A673 (cell line): ENCODE measurements around the gene TENM3. TPM values are rescaled to one million over a fixed set of nuclear protein-coding genes. Genes with fewer than 3 reads are reported as not detected.

ENCODE experiments used
- BruUV-seq: library from RNA; stranded (reverse); fragments of 400-500 nt; replicated peaks from 2 replicates; lab custom pipeline; 2021; lab: Mats Ljungman, UMichigan
- CTCF ChIA-PET: fragments of 300-600 bp; sonication (Branson Sonifier 250); formaldehyde crosslinking; loops from one replicate; lab custom pipeline; 2022; ENCODE audit warnings: antibody characterized with exemption; lab: Charles Lee
- POLR2A ChIA-PET: fragments of 300-600 bp; sonication (Branson Sonifier 250); formaldehyde crosslinking; loops from one replicate; lab custom pipeline; 2022; ENCODE audit warnings: antibody characterized with exemption; ENCODE audit not compliant: low non-redundant PET; lab: Charles Lee
- DNase-seq: peaks from one replicate; pipeline ENCODE4 v3.0.0-alpha.2; 2015; ENCODE audit warnings: low spot score
- H3K27ac ChIP-seq: fragments of 200-600 bp; sonication (generic); 2 replicates; pipeline ENCODE4 v1.5.1; 2016; ENCODE audit warnings: mixed run types, low read depth, mild to moderate bottlenecking, mixed read lengths, antibody characterized with exemption, low read length; ENCODE audit not compliant: poor library complexity, severe bottlenecking
- H3K27me3 ChIP-seq: fragments of 200-600 bp; sonication (generic); replicated peaks from 2 replicates; pipeline ENCODE4 v1.6.1; 2017; ENCODE audit warnings: mixed run types, low read depth, mild to moderate bottlenecking, mixed read lengths, antibody characterized with exemption, low read length; ENCODE audit not compliant: insufficient read depth, poor library complexity
- H3K36me3 ChIP-seq: fragments of 200-600 bp; sonication (generic); 2 replicates; pipeline ENCODE4 v1.6.1; 2016; ENCODE audit warnings: mixed run types, mild to moderate bottlenecking, mixed read lengths, antibody characterized with exemption, low read length; ENCODE audit not compliant: insufficient read depth, poor library complexity, severe bottlenecking
- H3K4me1 ChIP-seq: fragments of 200-600 bp; sonication (generic); 2 replicates; pipeline ENCODE4 v1.6.1; 2017; ENCODE audit warnings: mixed run types, mild to moderate bottlenecking, mixed read lengths, antibody characterized with exemption, low read length; ENCODE audit not compliant: insufficient read depth, poor library complexity, severe bottlenecking
- H3K4me3 ChIP-seq: fragments of 200-600 bp; sonication (generic); 2 replicates; pipeline ENCODE4 v1.5.1; 2016; ENCODE audit warnings: low read depth, mixed run types, mild to moderate bottlenecking, mixed read lengths, low read length; ENCODE audit not compliant: poor library complexity, severe bottlenecking
- H3K9me3 ChIP-seq: fragments of 200-600 bp; sonication (generic); 2 replicates; pipeline ENCODE4 v1.6.1; 2016; ENCODE audit warnings: mixed run types, low read depth, mild to moderate bottlenecking, mixed read lengths, antibody characterized with exemption, low read length; ENCODE audit not compliant: poor library complexity, severe bottlenecking
- EZH2 ChIP-seq: fragments of 200-600 bp; sonication (generic); IDR thresholded peaks from 2 replicates; pipeline ENCODE4 v1.6.1; 2017; ENCODE audit warnings: borderline replicate concordance, low read depth, mild to moderate bottlenecking, mixed read lengths, antibody characterized with exemption, low read length; ENCODE audit not compliant: poor library complexity, severe bottlenecking
- intact Hi-C: fragments of 100-400 bp; cut with micrococcal nuclease; formaldehyde crosslinking; loops from one replicate; pipeline ENCODE4 v1.10.0; 2022; ENCODE audit not compliant: unreplicated experiment
- total RNA-seq: library from RNA; stranded (reverse); gene quantifications from 2 replicates; pipeline ENCODE4 v1.2.3, GENCODE V29; 2021
- TF ChIP-seq, protein P1 (sequence below): fragments of 300-800, 200-600 bp; sonication (generic); conservative IDR thresholded peaks from 2 replicates; pipeline ENCODE4 v1.5.1; 2017; ENCODE audit warnings: low read depth, mild to moderate bottlenecking, antibody characterized with exemption, low read length, moderate library complexity, mixed read lengths

Gene TENM3
- total RNA-seq, 1 experiment from 2014 or later = 26.4 TPM

DNA sequence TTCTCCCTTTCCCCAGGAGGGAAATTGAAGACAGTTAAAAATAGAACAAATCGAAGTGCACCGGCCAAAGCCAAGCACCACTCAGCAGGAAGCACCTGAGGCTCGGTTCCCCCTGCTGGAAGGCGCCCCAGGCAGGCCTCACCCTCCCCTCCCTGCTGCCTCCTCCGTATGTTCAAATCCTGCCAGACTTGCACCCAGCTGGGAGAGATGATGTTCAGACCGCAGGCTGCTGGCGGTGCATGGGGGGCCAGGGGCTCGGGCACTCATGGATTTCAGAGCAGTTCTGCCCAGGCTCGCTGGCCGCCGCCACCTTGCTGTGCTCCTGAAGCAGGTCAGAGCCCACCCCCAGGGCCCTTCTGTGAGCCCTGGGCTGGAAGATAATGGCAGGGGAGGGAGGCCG lies 582.6 kb downstream of the TENM3 start:
- no peak overlapping the region for H3K27ac ChIP-seq
- no peak overlapping the region for H3K4me3 ChIP-seq
- peaks cover 5% of the 10 kb centered on the region for H3K27me3 ChIP-seq
- no TSS peak for BruUV-seq
- ChIA-PET POLR2A (no interaction called here), CTCF (no interaction called here)
- no peaks in the 10 kb centered on the region for H3K4me1 ChIP-seq
- TF ChIP-seq, protein P1, sequence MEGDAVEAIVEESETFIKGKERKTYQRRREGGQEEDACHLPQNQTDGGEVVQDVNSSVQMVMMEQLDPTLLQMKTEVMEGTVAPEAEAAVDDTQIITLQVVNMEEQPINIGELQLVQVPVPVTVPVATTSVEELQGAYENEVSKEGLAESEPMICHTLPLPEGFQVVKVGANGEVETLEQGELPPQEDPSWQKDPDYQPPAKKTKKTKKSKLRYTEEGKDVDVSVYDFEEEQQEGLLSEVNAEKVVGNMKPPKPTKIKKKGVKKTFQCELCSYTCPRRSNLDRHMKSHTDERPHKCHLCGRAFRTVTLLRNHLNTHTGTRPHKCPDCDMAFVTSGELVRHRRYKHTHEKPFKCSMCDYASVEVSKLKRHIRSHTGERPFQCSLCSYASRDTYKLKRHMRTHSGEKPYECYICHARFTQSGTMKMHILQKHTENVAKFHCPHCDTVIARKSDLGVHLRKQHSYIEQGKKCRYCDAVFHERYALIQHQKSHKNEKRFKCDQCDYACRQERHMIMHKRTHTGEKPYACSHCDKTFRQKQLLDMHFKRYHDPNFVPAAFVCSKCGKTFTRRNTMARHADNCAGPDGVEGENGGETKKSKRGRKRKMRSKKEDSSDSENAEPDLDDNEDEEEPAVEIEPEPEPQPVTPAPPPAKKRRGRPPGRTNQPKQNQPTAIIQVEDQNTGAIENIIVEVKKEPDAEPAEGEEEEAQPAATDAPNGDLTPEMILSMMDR = no peak
- TF ChIP-seq EZH2 = no peak
- DNase-seq = no peak
- no peaks in the 10 kb centered on the region for H3K36me3 ChIP-seq
- H3K9me3 ChIP-seq = no peaks in the 10 kb centered on the region
- intact Hi-C loops = no loop called here

DNA sequence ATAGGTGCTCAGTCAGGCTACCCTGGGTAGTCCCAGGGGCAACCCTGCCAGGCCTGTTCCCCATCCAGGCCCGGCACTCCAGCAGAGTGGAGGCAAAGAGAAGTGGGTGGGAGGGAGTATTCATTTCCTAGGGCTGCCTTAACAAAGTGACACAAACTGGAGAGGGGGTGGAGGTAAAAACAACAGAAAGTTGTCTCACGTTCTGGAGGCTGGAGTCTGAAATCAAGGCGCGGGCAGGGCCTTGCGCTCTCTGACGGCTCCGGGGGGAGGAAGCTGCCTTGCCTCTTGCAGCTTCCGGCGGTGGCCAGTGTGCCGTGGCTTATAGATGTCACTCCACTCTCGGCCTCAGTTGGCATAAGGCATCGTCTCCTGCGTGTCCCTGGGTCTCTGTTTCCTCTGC lies 583.2 kb downstream of the TENM3 start:
- Histone ChIP-seq H3K4me3 (no peak overlapping the region), H3K36me3 (no peaks in the 10 kb centered on the region), H3K4me1 (no peaks in the 10 kb centered on the region), H3K27me3 (peaks cover 5% of the 10 kb centered on the region), H3K9me3 (no peaks in the 10 kb centered on the region), H3K27ac (no peak overlapping the region)
- intact Hi-C loops = no loop called here
- TF ChIP-seq EZH2 = no peak
- TF ChIP-seq, protein P1 = no peak
- BruUV-seq = no TSS peak
- CTCF ChIA-PET = no interaction called here
- no peak for DNase-seq
- POLR2A ChIA-PET = no interaction called here

DNA sequence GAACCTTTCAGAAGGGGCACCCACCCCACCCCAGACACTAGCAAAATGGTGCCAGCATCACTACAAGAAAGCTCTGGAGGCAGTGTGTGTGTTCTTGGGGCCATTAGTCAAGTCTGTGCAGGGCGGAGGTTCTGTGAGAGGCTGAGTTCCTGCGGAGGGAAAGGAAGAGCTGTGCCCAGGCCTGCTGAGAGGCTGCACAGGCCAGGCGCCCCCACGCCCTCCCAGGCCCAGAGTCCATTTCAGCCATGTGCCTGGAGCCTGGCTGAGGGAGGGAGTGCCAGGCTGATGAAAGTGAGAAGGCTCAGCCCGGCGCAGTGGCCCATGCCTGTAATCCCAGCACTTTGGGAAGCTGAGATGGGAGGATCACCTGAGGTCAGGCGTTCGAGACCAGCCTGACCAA lies 584.0 kb downstream of the TENM3 start:
- H3K4me3 ChIP-seq = no peak overlapping the region
- no TSS peak for BruUV-seq
- H3K4me1 ChIP-seq = no peaks in the 10 kb centered on the region
- no peak overlapping the region for H3K27ac ChIP-seq
- no peaks in the 10 kb centered on the region for H3K9me3 ChIP-seq
- ChIA-PET CTCF (no interaction called here), POLR2A (no interaction called here)
- no peak for DNase-seq
- intact Hi-C loops = no loop called here
- H3K27me3 ChIP-seq = peaks cover 5% of the 10 kb centered on the region
- no peaks in the 10 kb centered on the region for H3K36me3 ChIP-seq
- TF ChIP-seq, protein P1 = no peak
- no peak for TF ChIP-seq EZH2
